ENCODE measurements around the gene MINDY4.

GRCh38 chr7:30859940-30860496 is 88.8 kb downstream of the MINDY4 start:
- TF ChIP-seq AFF4 (CRISPR knock-in tag; IDR thresholded peaks at IDR 0.05; ENCODE audit: borderline replicate concordance) = no peak
- no peak for TF ChIP-seq ATF2 (CRISPR knock-in tag; IDR thresholded peaks at IDR 0.05; ENCODE audit: borderline replicate concordance, low read depth)
- TF ChIP-seq USF1 (CRISPR knock-in tag; IDR thresholded peaks at IDR 0.05) = no peak
- TF ChIP-seq IRF1 (CRISPR knock-in tag; IDR thresholded peaks at IDR 0.05) = no peak
- no peak for TF ChIP-seq JUN (CRISPR knock-in tag; IDR thresholded peaks at IDR 0.05)
- no peak for TF ChIP-seq ATF3 (CRISPR knock-in tag; conservative IDR thresholded peaks at IDR 0.05)
- no peak for TF ChIP-seq SMAD4 (CRISPR knock-in tag; IDR thresholded peaks at IDR 0.05)

Measured in WTC11 (cell line).